ENCODE data around the gene PARP3. TPM values are rescaled to one million over a fixed set of nuclear protein-coding genes. Genes with fewer than 3 reads are reported as not detected.

PARP3 gene
- total RNA-seq (2014; rRNA removed; shearing (Covaris generic)), result 29.2 and 39.1 TPM in 2 replicates

DNA sequence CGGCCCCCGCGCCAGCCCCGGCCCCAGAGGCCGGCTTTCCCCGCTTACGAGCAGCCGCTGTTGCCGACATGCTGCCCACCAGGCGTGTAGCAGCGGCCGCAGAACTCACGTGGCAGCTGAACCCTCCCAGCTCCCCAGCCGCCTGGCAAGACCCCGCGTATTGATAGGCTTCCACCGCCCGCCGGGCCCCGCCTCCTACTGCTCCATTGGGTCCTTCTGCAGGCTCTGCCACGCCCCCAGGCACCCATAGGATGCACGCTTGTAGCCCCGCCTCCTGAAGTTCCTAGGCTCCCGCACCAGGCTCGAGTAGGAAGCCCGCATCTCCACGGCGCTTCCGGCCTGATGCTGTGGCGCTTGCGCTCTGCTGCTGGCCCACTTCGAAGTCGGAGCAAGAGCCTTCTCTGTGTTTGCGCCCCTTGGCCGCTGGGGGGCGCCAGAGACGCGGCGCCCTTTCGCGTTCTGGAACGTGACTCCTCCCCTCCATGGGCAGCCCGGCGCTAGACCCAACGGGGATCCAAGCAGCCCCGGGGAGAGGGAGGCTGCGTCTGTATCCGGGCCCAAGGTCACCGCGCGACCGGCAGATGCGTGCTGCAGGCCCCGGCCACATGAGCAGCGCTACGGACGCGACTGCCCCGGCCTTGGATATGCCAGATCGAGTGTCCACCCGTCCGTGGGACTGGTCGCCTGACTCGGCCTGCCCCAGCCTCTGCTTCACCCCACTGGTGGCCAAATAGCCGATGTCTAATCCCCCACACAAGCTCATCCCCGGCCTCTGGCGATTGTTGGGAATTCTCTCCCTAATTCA lies at the start of gene PARP3, which contains the start of gene RRP9:
Gene PARP3, plus strand, starts transcription at position 566 of the 805 bp plus-strand sequence. CDS start 993 bp downstream, outside the sequence.
Gene RRP9, minus strand, starts transcription at position 107 of the 805 bp plus-strand sequence. Its CDS starts 37 bp downstream, at position 70.

DNA sequence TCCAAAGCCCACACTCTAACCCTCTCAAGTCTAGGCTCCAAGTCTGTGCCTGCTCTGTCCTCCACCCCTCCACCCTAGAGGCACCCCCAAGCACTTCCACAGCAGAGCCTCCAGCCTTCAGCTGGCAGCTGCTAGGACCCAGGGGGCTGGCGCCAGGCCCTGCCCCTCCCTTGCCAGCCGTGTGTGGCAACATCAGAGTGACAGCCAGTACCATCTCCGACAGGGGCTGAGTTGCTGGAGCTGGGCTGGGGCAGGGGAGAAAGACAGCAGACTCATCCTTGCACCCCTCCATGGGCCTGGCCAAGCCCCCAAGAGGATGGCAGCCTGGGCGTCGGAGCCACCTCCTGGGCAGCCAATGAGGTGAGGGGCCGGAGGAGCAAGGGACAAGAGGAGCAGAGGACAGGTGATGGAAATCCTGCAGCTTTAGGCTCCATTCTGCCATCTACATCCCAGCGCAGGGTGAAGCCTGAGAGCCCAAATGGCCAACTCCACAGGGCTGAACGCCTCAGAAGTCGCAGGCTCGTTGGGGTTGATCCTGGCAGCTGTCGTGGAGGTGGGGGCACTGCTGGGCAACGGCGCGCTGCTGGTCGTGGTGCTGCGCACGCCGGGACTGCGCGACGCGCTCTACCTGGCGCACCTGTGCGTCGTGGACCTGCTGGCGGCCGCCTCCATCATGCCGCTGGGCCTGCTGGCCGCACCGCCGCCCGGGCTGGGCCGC lies 13.2 kb downstream of the PARP3 start, which contains the start of gene GPR62:
Gene GPR62, plus strand, starts transcription at position 207 of the 718 bp plus-strand sequence. Its CDS starts 272 bp downstream, at position 479.

DNA sequence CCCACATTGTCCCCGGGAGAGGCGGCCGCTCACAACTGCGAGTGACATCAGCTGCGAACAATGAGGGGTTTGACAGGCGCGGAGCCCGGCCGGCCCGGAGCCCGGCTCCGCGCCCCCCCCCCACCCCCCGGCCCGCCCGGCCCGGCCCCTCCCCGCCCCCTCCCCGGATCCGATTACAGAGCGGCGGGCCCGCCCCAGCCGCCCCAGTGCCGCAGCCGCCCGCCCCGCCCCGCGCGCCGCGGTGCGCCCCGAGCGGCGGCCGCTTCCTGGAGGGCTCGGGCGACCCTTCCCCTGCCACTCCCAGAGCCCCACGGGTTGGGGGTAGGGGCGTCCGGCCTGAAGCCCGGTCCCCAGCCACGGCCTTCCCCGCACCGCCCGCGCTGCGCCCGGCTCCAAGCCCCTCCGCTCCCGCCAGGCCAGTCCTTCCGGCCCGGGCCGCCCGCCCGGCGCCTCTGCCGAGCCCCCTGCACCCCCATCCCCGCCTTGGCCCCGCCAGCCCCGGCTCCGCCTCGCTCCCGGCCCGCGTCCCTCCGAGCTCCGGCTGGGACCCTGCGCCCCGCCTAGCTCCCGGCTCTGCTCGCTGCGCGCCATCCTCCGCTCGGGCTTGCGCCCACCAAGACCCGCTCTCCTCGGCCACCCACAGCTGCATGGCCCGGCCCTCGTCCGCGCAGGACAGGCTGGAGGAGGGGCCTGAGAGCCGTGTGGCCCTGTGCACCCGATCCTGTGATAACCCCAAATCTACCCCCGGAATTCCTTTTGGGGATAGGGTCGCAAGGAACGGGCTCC lies 25.4 kb downstream of the PARP3 start, which contains the start of gene PCBP4:
Gene PCBP4, minus strand, starts transcription at position 71 of the 786 bp plus-strand sequence. CDS start 6,214 bp downstream, outside the sequence.

DNA sequence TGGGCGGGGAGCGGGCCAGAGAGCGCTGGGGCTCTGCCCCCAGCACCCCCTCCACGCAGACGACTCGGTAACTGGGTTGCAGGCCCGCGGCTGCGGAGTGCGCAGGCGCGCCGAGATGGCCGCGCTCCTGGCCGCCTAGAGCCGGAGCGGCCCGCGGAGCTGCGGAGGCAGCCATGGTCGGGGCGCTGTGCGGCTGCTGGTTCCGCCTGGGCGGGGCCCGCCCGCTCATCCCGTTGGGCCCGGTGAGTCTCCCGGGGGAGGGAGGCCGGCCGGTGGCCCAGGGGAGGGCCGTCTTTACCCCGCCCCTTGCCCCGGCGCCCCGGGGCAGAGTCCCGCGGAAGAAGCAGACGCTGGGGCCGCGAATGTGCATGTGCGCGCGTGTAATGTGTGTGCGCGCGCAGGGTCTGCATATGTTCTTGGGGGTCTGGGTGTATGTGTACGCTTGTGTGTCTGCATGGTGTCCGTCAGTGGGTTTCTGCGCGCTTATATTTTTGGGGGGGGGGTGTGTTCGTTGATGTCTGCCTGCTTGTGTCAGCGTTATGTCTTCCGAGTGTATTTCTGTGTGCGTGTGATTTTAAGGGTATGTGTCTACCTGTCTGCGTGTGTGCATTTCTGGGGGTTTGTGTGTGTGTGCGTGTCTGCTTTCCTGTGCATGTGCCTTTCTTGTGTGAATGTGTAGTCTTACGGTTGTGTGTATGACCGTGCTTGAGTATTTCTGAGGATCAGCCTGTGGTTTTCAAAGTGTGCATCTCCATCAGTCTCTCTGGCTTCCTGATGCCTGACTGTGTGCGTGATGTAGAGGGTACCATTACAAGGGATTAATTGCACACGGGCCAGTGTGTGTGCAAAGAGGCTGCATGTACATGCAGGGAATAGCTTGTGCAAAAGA lies 33.0 kb downstream of the PARP3 start, which contains the start of gene ABHD14A:
Gene ABHD14A, plus strand, starts transcription at position 102 of the 889 bp plus-strand sequence. Its CDS starts 72 bp downstream, at position 174.

DNA sequence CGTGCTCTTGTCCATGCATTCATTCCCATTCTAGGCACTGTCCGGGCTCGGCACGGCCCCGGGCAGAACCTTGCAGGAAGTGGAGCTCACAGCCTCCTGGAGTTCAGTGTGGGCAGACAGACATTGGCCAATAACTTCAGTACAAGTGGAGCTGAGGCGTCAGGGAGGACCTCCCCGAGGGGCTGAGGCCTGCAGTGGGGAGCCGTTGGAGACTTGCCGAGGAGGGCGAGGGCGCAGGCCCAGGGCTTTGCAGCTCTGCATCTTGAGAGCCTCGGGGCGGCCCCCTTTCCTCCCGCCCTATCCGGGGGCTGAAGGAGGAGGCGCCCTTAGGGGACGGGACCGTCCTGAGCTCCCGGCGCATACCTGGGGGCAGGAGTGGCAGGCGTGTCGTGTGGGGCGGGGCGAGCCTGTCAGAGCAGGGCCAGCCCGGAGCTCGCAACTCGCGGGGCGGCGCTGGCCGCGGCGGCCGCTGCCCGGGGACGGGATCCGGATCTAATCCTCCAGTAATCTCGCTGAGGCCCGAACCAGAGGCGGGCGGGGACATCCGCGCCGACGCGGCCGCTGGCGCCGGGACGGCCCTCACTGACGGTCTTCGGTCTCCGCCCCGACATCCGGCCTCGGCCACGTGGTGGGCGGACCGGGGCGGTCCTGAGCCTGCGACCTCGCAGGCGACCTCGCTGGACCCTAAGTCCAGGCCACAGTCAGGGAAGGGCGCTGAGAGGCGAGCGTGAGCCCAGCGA lies 40.8 kb downstream of the PARP3 start, which contains the start of gene ACY1:
Gene ACY1, plus strand, starts transcription at position 698 of the 740 bp plus-strand sequence. CDS start 530 bp downstream, outside the sequence.

DNA sequence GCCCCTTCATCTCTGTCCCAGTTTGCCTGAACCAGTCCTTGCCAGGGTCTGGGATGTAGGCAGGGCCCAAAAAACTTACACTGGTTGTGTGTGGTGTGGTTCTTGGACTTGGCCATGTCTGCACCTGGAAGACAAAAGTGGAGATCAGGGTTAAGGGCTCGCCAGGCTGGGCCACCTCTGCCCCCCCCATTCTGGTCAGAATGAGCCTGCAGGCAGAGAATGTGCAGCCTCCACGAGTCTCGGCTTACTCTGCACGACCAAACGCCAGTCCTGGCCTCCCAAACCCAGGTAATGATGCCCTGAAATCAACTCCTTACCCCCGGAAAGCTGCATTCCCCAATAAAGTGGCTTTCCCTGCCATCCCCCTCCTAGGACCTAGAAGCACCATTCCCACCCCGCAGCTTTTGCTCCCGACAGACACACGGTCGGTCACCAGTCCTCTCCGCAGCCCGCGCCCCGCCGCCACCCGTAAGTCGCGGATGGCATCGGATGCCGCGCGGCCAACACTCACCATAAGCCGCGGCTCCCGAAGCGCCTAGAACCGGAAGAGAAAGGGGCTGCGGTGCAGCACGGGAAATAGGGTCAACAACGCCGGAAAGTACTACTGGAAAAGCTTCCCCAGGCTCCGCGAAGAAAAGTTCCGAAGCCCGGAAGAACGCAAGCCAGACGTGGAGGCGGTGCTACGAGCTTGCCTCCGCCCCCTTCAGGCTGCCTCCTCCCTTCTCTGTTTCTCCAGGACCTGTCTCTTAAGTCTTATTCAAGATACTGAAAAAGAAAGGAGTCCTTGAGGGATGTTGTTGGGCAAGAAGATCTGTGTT lies 53.4 kb downstream of the PARP3 start, which contains the start of gene RPL29:
Gene RPL29, minus strand, starts transcription at position 550 of the 818 bp plus-strand sequence. Its CDS starts 434 bp downstream, at position 116.

Small RNA genes within 50 kb of the gene (small RNA-seq; reads per million reads assigned to genes)
- gene AC115284.1, result not detected

Other genes starting within 250 kb of the PARP3 start
- gene GRM2, start 235.3 kb upstream of the PARP3 start, total RNA-seq (2014; rRNA removed; shearing (Covaris generic)), result 0.04 and 1.0 TPM in 2 replicates
- gene IQCF6, start 163.1 kb upstream of the PARP3 start, total RNA-seq (2014; rRNA removed; shearing (Covaris generic)), result not detected in 2 replicates
- gene IQCF2, start 80.7 kb upstream of the PARP3 start, total RNA-seq (2014; rRNA removed; shearing (Covaris generic)), result not detected in 2 replicates
- gene IQCF5, start 66.8 kb upstream of the PARP3 start, total RNA-seq (2014; rRNA removed; shearing (Covaris generic)), result not detected in 2 replicates
- not detected in 2 replicates for gene IQCF1, start 39.0 kb upstream of the PARP3 start, total RNA-seq (2014; rRNA removed; shearing (Covaris generic))
- 67.1 and 72.3 TPM in 2 replicates for gene RRP9, start 459 bp upstream of the PARP3 start, total RNA-seq (2014; rRNA removed; shearing (Covaris generic))
- 0.40 TPM in 1 of 2 replicates, not detected in the other for gene GPR62, start 13.0 kb downstream of the PARP3 start, total RNA-seq (2014; rRNA removed; shearing (Covaris generic))
- 147 and 161 TPM in 2 replicates for gene PCBP4, start 25.1 kb downstream of the PARP3 start, total RNA-seq (2014; rRNA removed; shearing (Covaris generic))
- gene ABHD14B, start 31.7 kb downstream of the PARP3 start, total RNA-seq (2014; rRNA removed; shearing (Covaris generic)), result 62.9 and 81.4 TPM in 2 replicates
- gene ABHD14A, start 32.7 kb downstream of the PARP3 start, total RNA-seq (2014; rRNA removed; shearing (Covaris generic)), result 13.7 and 14.8 TPM in 2 replicates
- gene ACY1, start 41.2 kb downstream of the PARP3 start, total RNA-seq (2014; rRNA removed; shearing (Covaris generic)), result 160 and 207 TPM in 2 replicates
- gene RPL29, start 53.5 kb downstream of the PARP3 start, total RNA-seq (2014; rRNA removed; shearing (Covaris generic)), result 1,860 and 1,974 TPM in 2 replicates
- 28.4 and 29.2 TPM in 2 replicates for gene DUSP7, start 114.2 kb downstream of the PARP3 start, total RNA-seq (2014; rRNA removed; shearing (Covaris generic))
- 21.6 and 23.9 TPM in 2 replicates for gene POC1A, start 212.1 kb downstream of the PARP3 start, total RNA-seq (2014; rRNA removed; shearing (Covaris generic))

All from A375 (cell line).